ENCODE data around the gene THRB. TPM values are rescaled to one million over a fixed set of nuclear protein-coding genes. Genes with fewer than 3 reads are reported as not detected.

The THRB gene
- total RNA-seq, 3 donors from 2014 or later: 25.1 to 75.5 (median 59.8) TPM

GRCh38 chr3:24481193-24481592, 13.5 kb downstream of the THRB start:
- DNase-seq (no peak), ATAC-seq (no peak)
- TF ChIP-seq, protein P1, sequence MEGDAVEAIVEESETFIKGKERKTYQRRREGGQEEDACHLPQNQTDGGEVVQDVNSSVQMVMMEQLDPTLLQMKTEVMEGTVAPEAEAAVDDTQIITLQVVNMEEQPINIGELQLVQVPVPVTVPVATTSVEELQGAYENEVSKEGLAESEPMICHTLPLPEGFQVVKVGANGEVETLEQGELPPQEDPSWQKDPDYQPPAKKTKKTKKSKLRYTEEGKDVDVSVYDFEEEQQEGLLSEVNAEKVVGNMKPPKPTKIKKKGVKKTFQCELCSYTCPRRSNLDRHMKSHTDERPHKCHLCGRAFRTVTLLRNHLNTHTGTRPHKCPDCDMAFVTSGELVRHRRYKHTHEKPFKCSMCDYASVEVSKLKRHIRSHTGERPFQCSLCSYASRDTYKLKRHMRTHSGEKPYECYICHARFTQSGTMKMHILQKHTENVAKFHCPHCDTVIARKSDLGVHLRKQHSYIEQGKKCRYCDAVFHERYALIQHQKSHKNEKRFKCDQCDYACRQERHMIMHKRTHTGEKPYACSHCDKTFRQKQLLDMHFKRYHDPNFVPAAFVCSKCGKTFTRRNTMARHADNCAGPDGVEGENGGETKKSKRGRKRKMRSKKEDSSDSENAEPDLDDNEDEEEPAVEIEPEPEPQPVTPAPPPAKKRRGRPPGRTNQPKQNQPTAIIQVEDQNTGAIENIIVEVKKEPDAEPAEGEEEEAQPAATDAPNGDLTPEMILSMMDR (IDR thresholded peaks at IDR 0.05): no peak
- intact Hi-C loops (cut with DNase I, micrococcal nuclease): loop anchor here in 1 of 2 donors (10.0 kb wide), 1 partner anchor 216 kb away; no protein-coding TSS in a partner anchor
- Histone ChIP-seq H3K4me3 (no peak overlapping the region), H3K36me3 (ENCODE audit: low read depth) (no peaks in the 10 kb centered on the region), H3K9me3 (no peaks in the 10 kb centered on the region), H3K4me1 (ENCODE audit: low read depth) (peaks cover 4% of the 10 kb centered on the region)

- DNase-seq (no peak), ATAC-seq (no peak)
- H3K4me1 ChIP-seq (ENCODE audit: low read depth): peaks cover 4% of the 10 kb centered on the region
- H3K36me3 ChIP-seq (ENCODE audit: low read depth): no peaks in the 10 kb centered on the region
- H3K9me3 ChIP-seq: no peaks in the 10 kb centered on the region
- intact Hi-C loops (cut with DNase I, micrococcal nuclease): loop anchor here in 1 of 2 donors (10.0 kb wide), 1 partner anchor 216 kb away; no protein-coding TSS in a partner anchor
- H3K4me3 ChIP-seq: no peak overlapping the region
- TF ChIP-seq, protein P1 (IDR thresholded peaks at IDR 0.05): no peak
Measured at GRCh38 chr3:24480497-24480896, 14.2 kb downstream of the THRB start.

DNA sequence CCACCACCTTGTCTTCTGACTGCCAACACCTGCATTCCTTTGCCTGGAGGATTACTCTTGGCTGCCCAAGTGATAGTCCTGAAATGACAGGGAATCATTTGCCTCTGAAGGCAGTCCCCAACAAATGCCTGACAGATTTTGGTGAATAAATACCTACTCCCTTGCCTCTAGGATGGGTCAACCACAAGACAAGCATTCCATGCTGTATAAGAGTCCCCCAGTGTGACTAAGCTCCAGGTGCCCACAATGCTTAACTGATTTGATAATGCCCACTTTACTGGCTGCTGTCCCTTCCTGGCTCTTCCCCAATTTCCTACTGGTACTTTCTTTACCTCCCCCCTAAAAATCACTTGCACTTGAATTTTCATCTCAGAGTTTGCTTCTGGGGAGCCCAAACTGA, 14.8 kb downstream of the THRB start:
- intact Hi-C loops (cut with DNase I, micrococcal nuclease): loop anchor here in 1 of 2 donors (10.0 kb wide), 1 partner anchor 215 kb away; no protein-coding TSS in a partner anchor

GRCh38 chr3:24476871-24477656, 17.6 kb downstream of the THRB start:
- Histone ChIP-seq H3K4me3 (no peak overlapping the region), H3K4me1 (ENCODE audit: low read depth) (no peaks in the 10 kb centered on the region), H3K36me3 (ENCODE audit: low read depth) (no peaks in the 10 kb centered on the region), H3K9me3 (no peaks in the 10 kb centered on the region)
- ATAC-seq (no peak), DNase-seq (no peak)
- TF ChIP-seq, protein P1 (IDR thresholded peaks at IDR 0.05): no peak
- intact Hi-C loops (cut with DNase I, micrococcal nuclease): no loop called here

More for the DNA sequence above, 14.8 kb downstream of the THRB start:
- DNase-seq: no peak
- TF ChIP-seq, protein P1 (IDR thresholded peaks at IDR 0.05): no peak
- Histone ChIP-seq H3K36me3 (ENCODE audit: low read depth) (no peaks in the 10 kb centered on the region), H3K4me1 (ENCODE audit: low read depth) (no peaks in the 10 kb centered on the region), H3K9me3 (no peaks in the 10 kb centered on the region), H3K4me3 (no peak overlapping the region)
- no peak for ATAC-seq

DNA sequence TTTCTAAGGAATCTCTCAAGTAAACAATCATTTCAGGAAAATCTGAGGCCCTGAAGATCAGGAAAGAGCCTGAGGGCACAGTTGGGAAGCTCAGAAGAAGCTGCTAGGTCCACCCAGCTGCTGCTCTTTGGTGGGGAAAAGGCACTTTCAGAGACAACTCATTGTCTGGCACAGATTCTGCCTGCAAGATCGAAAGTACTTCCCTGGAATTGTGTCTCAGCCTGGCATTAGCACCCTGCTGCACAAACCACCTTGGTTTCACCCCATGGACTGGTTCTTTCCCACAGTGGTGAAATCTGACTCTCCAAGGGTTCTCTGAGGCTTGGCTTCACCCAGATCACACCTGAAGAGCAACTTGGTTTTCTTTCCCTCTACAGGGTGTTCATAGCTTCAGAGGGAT, 18.7 kb downstream of the THRB start:
- no peaks in the 10 kb centered on the region for H3K9me3 ChIP-seq
- DNase-seq (no peak), ATAC-seq (no peak)
- no peaks in the 10 kb centered on the region for H3K36me3 ChIP-seq (ENCODE audit: low read depth)
- TF ChIP-seq, protein P1 (IDR thresholded peaks at IDR 0.05): no peak
- no peak overlapping the region for H3K4me3 ChIP-seq
- H3K4me1 ChIP-seq (ENCODE audit: low read depth): no peaks in the 10 kb centered on the region
- intact Hi-C loops (cut with DNase I, micrococcal nuclease): no loop called here
